ENCODE measurements around the gene PDE7B.

GRCh38 chr6:135853986-135854385 is 2.5 kb downstream of the PDE7B start:
- TF ChIP-seq, protein P1, sequence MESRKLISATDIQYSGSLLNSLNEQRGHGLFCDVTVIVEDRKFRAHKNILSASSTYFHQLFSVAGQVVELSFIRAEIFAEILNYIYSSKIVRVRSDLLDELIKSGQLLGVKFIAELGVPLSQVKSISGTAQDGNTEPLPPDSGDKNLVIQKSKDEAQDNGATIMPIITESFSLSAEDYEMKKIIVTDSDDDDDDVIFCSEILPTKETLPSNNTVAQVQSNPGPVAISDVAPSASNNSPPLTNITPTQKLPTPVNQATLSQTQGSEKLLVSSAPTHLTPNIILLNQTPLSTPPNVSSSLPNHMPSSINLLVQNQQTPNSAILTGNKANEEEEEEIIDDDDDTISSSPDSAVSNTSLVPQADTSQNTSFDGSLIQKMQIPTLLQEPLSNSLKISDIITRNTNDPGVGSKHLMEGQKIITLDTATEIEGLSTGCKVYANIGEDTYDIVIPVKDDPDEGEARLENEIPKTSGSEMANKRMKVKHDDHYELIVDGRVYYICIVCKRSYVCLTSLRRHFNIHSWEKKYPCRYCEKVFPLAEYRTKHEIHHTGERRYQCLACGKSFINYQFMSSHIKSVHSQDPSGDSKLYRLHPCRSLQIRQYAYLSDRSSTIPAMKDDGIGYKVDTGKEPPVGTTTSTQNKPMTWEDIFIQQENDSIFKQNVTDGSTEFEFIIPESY (CRISPR knock-in tag; IDR thresholded peaks at IDR 0.05): no peak
- TF ChIP-seq BCLAF1 (IDR thresholded peaks at IDR 0.05): no peak
- no peak for TF ChIP-seq FOXJ3 (CRISPR knock-in tag; IDR thresholded peaks at IDR 0.05; ENCODE audit: borderline replicate concordance)
- TF ChIP-seq SMC3 (IDR thresholded peaks at IDR 0.05; ENCODE audit: low read length): no peak
- no peak for TF ChIP-seq EZH2 (conservative IDR thresholded peaks at IDR 0.05; ENCODE audit: low read depth, low read length)
- TF ChIP-seq KLF13 (CRISPR knock-in tag; IDR thresholded peaks at IDR 0.05): no peak
- no peak for TF ChIP-seq HNRNPLL (IDR thresholded peaks at IDR 0.05; ENCODE audit: low read depth, low read length, poor library complexity, severe bottlenecking)
- no peak for TF ChIP-seq ZBTB40 (IDR thresholded peaks at IDR 0.05)
- no peak for TF ChIP-seq ZBTB40 (CRISPR knock-in tag; IDR thresholded peaks at IDR 0.05)
- TF ChIP-seq SUZ12 (IDR thresholded peaks at IDR 0.05; ENCODE audit: low read depth, low read length): no peak
- no peak for TF ChIP-seq ZNF550 (CRISPR knock-in tag; IDR thresholded peaks at IDR 0.05; ENCODE audit: borderline replicate concordance)
